OCI-LY1 (cell line): Measurements from ENCODE around the gene GRID2IP.
"Not testable (repeated sequence)": the region's sequence is repeated elsewhere in the genome, so short reads cannot be mapped to it uniquely, and the experiment has no call there.

Experiments
- EZH2 ChIP-seq: fragments of 200-600 bp; sonication (generic), shearing (Covaris generic); IDR thresholded peaks from 2 replicates; pipeline ENCODE4 v1.8.0; 2017; ENCODE audit warnings: borderline replicate concordance, mixed run types, mild to moderate bottlenecking, antibody characterized with exemption, low read length, moderate library complexity, mixed read lengths
- TF ChIP-seq, protein P1 (sequence below): fragments of 200-600 bp; sonication (generic), shearing (Covaris generic); IDR thresholded peaks from 2 replicates; pipeline ENCODE4 v1.5.1; 2017; ENCODE audit warnings: mild to moderate bottlenecking, antibody characterized with exemption, low read length, moderate library complexity, mixed read lengths

DNA sequence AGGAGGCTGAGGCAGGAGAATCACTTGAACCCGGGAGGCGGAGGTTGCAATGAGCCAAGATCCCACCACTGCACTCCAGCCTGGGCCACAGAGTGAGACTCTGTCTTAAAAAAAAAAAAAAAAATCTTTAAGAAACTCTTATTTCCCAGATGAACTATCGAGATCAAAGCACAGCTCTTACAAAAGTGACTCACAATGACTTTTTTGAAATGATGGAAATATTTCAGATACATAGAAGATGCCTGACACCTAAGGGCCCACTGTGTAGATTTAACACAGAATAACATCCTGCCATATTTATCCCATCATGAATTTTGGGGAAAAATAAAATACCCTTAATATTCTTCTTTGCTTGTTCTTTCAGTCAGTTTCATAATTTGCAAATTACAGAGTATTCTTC, 92.6 kb downstream of the GRID2IP start:
- not testable (repeated sequence) for TF ChIP-seq EZH2
- TF ChIP-seq, protein P1, sequence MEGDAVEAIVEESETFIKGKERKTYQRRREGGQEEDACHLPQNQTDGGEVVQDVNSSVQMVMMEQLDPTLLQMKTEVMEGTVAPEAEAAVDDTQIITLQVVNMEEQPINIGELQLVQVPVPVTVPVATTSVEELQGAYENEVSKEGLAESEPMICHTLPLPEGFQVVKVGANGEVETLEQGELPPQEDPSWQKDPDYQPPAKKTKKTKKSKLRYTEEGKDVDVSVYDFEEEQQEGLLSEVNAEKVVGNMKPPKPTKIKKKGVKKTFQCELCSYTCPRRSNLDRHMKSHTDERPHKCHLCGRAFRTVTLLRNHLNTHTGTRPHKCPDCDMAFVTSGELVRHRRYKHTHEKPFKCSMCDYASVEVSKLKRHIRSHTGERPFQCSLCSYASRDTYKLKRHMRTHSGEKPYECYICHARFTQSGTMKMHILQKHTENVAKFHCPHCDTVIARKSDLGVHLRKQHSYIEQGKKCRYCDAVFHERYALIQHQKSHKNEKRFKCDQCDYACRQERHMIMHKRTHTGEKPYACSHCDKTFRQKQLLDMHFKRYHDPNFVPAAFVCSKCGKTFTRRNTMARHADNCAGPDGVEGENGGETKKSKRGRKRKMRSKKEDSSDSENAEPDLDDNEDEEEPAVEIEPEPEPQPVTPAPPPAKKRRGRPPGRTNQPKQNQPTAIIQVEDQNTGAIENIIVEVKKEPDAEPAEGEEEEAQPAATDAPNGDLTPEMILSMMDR, result not testable (repeated sequence)
